ENCODE measurements around the gene CDK18. TPM values are rescaled to one million over a fixed set of nuclear protein-coding genes. Genes with fewer than 3 reads are reported as not detected.

The CDK18 gene
- polyA plus RNA-seq, 1 donor (not counting 4 experiments of a cell fraction or from before 2014, with no cell fraction given) = 10.9 TPM

DNA sequence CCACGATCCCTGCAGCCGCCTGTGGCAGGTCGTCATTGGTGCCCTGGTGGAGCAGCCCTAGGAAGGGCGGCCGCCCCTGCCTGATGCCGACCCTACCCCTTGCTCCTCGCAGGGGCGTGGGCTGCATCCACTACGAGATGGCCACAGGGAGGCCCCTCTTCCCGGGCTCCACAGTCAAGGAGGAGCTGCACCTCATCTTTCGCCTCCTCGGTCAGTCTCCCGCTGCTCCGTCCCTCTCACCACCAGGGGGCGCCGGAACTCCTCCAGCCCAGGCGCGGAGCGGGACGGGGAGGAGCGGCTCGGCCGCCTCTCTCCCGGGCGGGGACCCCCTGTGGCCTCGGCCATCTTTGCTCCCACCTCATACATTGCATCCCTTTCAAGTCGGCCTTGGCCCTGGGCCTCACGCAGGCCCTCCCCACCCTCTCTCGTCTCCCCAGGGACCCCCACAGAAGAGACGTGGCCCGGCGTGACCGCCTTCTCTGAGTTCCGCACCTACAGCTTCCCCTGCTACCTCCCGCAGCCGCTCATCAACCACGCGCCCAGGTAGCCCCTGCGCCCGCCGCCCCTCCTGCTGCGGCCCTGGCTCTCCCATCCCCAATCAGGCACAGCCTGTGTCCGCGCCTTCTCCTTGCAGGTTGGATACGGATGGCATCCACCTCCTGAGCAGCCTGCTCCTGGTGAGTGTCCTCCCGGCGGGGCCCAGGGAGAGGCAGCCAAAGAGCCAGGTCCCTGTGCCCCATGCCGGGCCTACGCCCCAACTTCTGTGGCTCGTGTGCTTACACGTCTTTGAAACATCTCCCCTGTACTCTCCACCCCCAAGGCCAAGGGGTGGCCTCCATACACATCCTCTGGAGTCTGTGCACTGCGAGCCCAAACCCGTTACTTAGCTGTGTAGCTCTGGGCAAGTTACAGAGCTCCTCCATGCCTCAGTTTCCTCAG, 24.7 kb downstream of the CDK18 start:
- Histone ChIP-seq H3K79me2 (ENCODE audit: control insufficient read depth, insufficient read depth, low read length) (no peaks in the 10 kb centered on the region), H3K9me3 (ENCODE audit: control insufficient read depth, low read depth, low read length) (no peaks in the 10 kb centered on the region), H3K36me3 (ENCODE audit: control insufficient read depth in 2 of 2, extremely low read depth in 1 of 2, insufficient read depth in 2 of 2, low read length in 2 of 2) (peaks cover 5 to 25% of the 10 kb centered on the region in 2 experiments), H3K27me3 (ENCODE audit: control insufficient read depth, extremely low read depth, insufficient read depth, low read length) (peaks cover 5% of the 10 kb centered on the region), H4K20me1 (ENCODE audit: control insufficient read depth, extremely low read depth, insufficient read depth, low read length) (no peaks in the 10 kb centered on the region), H3K9me1 (ENCODE audit: control insufficient read depth, extremely low read depth, insufficient read depth, low read length) (no peaks in the 10 kb centered on the region), H3K4me3 (ENCODE audit: control insufficient read depth in 2 of 3, extremely low read depth in 1 of 3, insufficient read depth in 2 of 3, low read depth in 1 of 3, low read length in 3 of 3) (no peak overlapping the region), H3K4me2 (ENCODE audit: control insufficient read depth, extremely low read depth, insufficient read depth, low read depth, low read length) (peak overlapping the region; percentile 22), H2AFZ (ENCODE audit: control insufficient read depth, low read length) (no peak overlapping the region), H3K9ac (ENCODE audit: control insufficient read depth, extremely low read depth, insufficient read depth, low read length) (no peak overlapping the region), H3K27ac (ENCODE audit: control insufficient read depth, insufficient read depth, low read length) (no peak overlapping the region), H3K4me1 (ENCODE audit: control insufficient read depth, extremely low read depth, insufficient read depth, low read length) (peaks cover 3% of the 10 kb centered on the region)
- dilution Hi-C loops (cut with MboI; ENCODE audit: extremely low pct_ligation_motif_present, low sequenced_read_pairs) = no loop called here
- FAIRE-seq (no peak), DNase-seq (ENCODE audit: low read depth, low spot score) (no peak)
- TF ChIP-seq, protein P1, sequence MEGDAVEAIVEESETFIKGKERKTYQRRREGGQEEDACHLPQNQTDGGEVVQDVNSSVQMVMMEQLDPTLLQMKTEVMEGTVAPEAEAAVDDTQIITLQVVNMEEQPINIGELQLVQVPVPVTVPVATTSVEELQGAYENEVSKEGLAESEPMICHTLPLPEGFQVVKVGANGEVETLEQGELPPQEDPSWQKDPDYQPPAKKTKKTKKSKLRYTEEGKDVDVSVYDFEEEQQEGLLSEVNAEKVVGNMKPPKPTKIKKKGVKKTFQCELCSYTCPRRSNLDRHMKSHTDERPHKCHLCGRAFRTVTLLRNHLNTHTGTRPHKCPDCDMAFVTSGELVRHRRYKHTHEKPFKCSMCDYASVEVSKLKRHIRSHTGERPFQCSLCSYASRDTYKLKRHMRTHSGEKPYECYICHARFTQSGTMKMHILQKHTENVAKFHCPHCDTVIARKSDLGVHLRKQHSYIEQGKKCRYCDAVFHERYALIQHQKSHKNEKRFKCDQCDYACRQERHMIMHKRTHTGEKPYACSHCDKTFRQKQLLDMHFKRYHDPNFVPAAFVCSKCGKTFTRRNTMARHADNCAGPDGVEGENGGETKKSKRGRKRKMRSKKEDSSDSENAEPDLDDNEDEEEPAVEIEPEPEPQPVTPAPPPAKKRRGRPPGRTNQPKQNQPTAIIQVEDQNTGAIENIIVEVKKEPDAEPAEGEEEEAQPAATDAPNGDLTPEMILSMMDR (optimal IDR thresholded peaks at IDR 0.05 in 1 of 3, IDR thresholded peaks at IDR 0.05 in 1 of 3, conservative IDR thresholded peaks at IDR 0.05 in 1 of 3; ENCODE audit: extremely low read depth in 1 of 3, insufficient read depth in 2 of 3, low read length in 3 of 3) = peak; percentile 72 to 96 (median 92)
- TF ChIP-seq EZH2 (IDR thresholded peaks at IDR 0.05; ENCODE audit: low read length) = no peak

DNA sequence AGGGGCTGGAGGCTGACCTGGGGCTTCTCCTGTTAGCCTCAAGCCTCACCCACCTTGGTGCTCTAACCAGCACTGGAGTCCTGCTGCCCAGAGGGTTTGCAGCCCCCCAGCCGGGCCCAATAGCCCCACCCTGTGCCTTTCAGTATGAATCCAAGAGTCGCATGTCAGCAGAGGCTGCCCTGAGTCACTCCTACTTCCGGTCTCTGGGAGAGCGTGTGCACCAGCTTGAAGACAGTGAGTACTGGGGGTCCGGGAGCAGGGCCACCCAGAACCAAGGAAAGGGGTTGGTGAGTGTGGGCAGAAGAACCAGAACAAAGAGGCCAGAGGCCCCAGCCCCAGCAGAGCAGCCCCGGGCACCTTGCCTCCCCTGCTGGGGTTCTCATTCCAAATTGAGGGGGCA, 25.6 kb downstream of the CDK18 start:
- TF ChIP-seq, protein P1 (optimal IDR thresholded peaks at IDR 0.05 in 1 of 3, IDR thresholded peaks at IDR 0.05 in 1 of 3, conservative IDR thresholded peaks at IDR 0.05 in 1 of 3; ENCODE audit: extremely low read depth in 1 of 3, insufficient read depth in 2 of 3, low read length in 3 of 3) = no peak
- no peak for TF ChIP-seq EZH2 (IDR thresholded peaks at IDR 0.05; ENCODE audit: low read length)
- H3K4me1 ChIP-seq (ENCODE audit: control insufficient read depth, extremely low read depth, insufficient read depth, low read length) = peaks cover 3% of the 10 kb centered on the region
- no peaks in the 10 kb centered on the region for H4K20me1 ChIP-seq (ENCODE audit: control insufficient read depth, extremely low read depth, insufficient read depth, low read length)
- H3K79me2 ChIP-seq (ENCODE audit: control insufficient read depth, insufficient read depth, low read length) = no peaks in the 10 kb centered on the region
- FAIRE-seq (no peak), DNase-seq (ENCODE audit: low read depth, low spot score) (no peak)
- H3K9ac ChIP-seq (ENCODE audit: control insufficient read depth, extremely low read depth, insufficient read depth, low read length) = no peak overlapping the region
- H3K9me3 ChIP-seq (ENCODE audit: control insufficient read depth, low read depth, low read length) = no peaks in the 10 kb centered on the region
- no peak overlapping the region for H3K4me3 ChIP-seq (ENCODE audit: control insufficient read depth in 2 of 3, extremely low read depth in 1 of 3, insufficient read depth in 2 of 3, low read depth in 1 of 3, low read length in 3 of 3)
- H3K4me2 ChIP-seq (ENCODE audit: control insufficient read depth, extremely low read depth, insufficient read depth, low read depth, low read length) = no peak overlapping the region
- dilution Hi-C loops (cut with MboI; ENCODE audit: extremely low pct_ligation_motif_present, low sequenced_read_pairs) = no loop called here
- peaks cover 5 to 21% of the 10 kb centered on the region in 2 experiments for H3K36me3 ChIP-seq (ENCODE audit: control insufficient read depth in 2 of 2, extremely low read depth in 1 of 2, insufficient read depth in 2 of 2, low read length in 2 of 2)
- no peak overlapping the region for H3K27ac ChIP-seq (ENCODE audit: control insufficient read depth, insufficient read depth, low read length)
- no peak overlapping the region for H2AFZ ChIP-seq (ENCODE audit: control insufficient read depth, low read length)
- H3K9me1 ChIP-seq (ENCODE audit: control insufficient read depth, extremely low read depth, insufficient read depth, low read length) = no peaks in the 10 kb centered on the region
- H3K27me3 ChIP-seq (ENCODE audit: control insufficient read depth, extremely low read depth, insufficient read depth, low read length) = peaks cover 5% of the 10 kb centered on the region

Data from keratinocyte (primary cell).